ENCODE data around the gene SAP25.

- TF ChIP-seq MAZ (IDR thresholded peaks at IDR 0.05; ENCODE audit: borderline replicate concordance, low read depth, low read length) (no peak), CTCF (conservative IDR thresholded peaks at IDR 0.05; ENCODE audit: low read depth, low read length) (no peak), USF2 (IDR thresholded peaks at IDR 0.05; ENCODE audit: low read depth, low read length) (no peak), POLR2A (IDR thresholded peaks at IDR 0.05; ENCODE audit: low read depth, low read length) (no peak), RAD21 (IDR thresholded peaks at IDR 0.05; ENCODE audit: low read length) (no peak), BHLHE40 (IDR thresholded peaks at IDR 0.05; ENCODE audit: low read depth, low read length) (no peak), MAFK (IDR thresholded peaks at IDR 0.05; ENCODE audit: low read depth, low read length) (no peak), MXI1 (IDR thresholded peaks at IDR 0.05; ENCODE audit: borderline replicate concordance, low read depth, low read length) (no peak), CEBPB (IDR thresholded peaks at IDR 0.05; ENCODE audit: low read depth, low read length) (no peak), ELK1 (IDR thresholded peaks at IDR 0.05; ENCODE audit: borderline replicate concordance, low read depth, low read length) (no peak), NFE2L2 (IDR thresholded peaks at IDR 0.05; ENCODE audit: low read depth, low read length) (no peak), RFX5 (IDR thresholded peaks at IDR 0.05; ENCODE audit: low read depth, low read length) (no peak), SMC3 (IDR thresholded peaks at IDR 0.05; ENCODE audit: low read depth, low read length) (no peak)
Observed at GRCh38 chr7:100561491-100562194, 12.1 kb downstream of the SAP25 start.
